Measurements from ENCODE around the gene RFX1.

- TF ChIP-seq FOXP2 (optimal IDR thresholded peaks at IDR 0.05; ENCODE audit: control extremely low read depth, extremely low read length, insufficient read depth): no peak
- TF ChIP-seq EZH2 (IDR thresholded peaks at IDR 0.05): no peak
Measured at GRCh38 chr19:13952931-13953531, 53.1 kb downstream of the RFX1 start.
